Stimulated activated CD4-positive, alpha-beta T cell treated with anti-CD3 and anti-CD28 coated beads, Interleukin-4, amount 100 ng/mL, for 4 hours (primary cell): ENCODE data around the gene SOX10.

Experiments
- DNase-seq, 2 experiments: peaks; one replicate each; pipeline ENCODE4 v3.0.0-alpha.2; 2020

Gene SOX10

GRCh38 chr22:38016182-38017151, 32.1 kb upstream of the SOX10 start:
- no peak for DNase-seq

GRCh38 chr22:38014083-38014482, 29.7 kb upstream of the SOX10 start:
- DNase-seq, result no peak

GRCh38 chr22:38012604-38013072, 28.3 kb upstream of the SOX10 start:
- DNase-seq, result no peak

- DNase-seq, result no peak
These were observed 24.8 kb upstream of the SOX10 start for GRCh38 chr22:38009000-38009806.

- no peak for DNase-seq
These were observed 23.1 kb upstream of the SOX10 start for GRCh38 chr22:38007330-38007902.

GRCh38 chr22:38006906-38007305, 22.6 kb upstream of the SOX10 start:
- DNase-seq, result no peak

GRCh38 chr22:38005943-38006342, 21.6 kb upstream of the SOX10 start:
- DNase-seq, result no peak

GRCh38 chr22:37999640-38000272, 15.4 kb upstream of the SOX10 start:
- DNase-seq, result no peak

- DNase-seq, result no peak
These were observed 14.9 kb upstream of the SOX10 start for GRCh38 chr22:37999236-37999635.

- DNase-seq, result no peak
These were observed 14.2 kb upstream of the SOX10 start for GRCh38 chr22:37998543-37998942.

GRCh38 chr22:37996515-37997246, 12.3 kb upstream of the SOX10 start:
- no peak for DNase-seq

- DNase-seq, result no peak
These were observed 11.7 kb upstream of the SOX10 start for GRCh38 chr22:37996079-37996478.

GRCh38 chr22:37995460-37995859, 11.1 kb upstream of the SOX10 start:
- no peak for DNase-seq

GRCh38 chr22:37994982-37995381, 10.6 kb upstream of the SOX10 start:
- DNase-seq, result no peak

GRCh38 chr22:37994049-37994448, 9.7 kb upstream of the SOX10 start:
- no peak for DNase-seq

GRCh38 chr22:37991731-37992442, 7.5 kb upstream of the SOX10 start:
- DNase-seq, result no peak

GRCh38 chr22:37990862-37991261, 6.5 kb upstream of the SOX10 start:
- no peak for DNase-seq

GRCh38 chr22:37990301-37990700, 5.9 kb upstream of the SOX10 start:
- DNase-seq, result no peak

- no peak for DNase-seq
These were observed 5.0 kb upstream of the SOX10 start for GRCh38 chr22:37989146-37990045.

GRCh38 chr22:37986371-37986770, 2.0 kb upstream of the SOX10 start:
- no peak for DNase-seq
